Astrocyte (in vitro differentiated cells and primary cell): ENCODE measurements around the gene HYDIN. TPM values are rescaled to one million over a fixed set of nuclear protein-coding genes. Genes with fewer than 3 reads are reported as not detected.
"Not testable (repeated sequence)": the region's sequence is repeated elsewhere in the genome, so short reads cannot be mapped to it uniquely, and the experiment has no call there.

Experiments
- DNase-seq: peaks from one replicate; pipeline ENCODE4 v3.0.0-alpha.2; 2010; ENCODE audit warnings: low read depth
- FAIRE-seq: peaks from 2 replicates; lab custom pipeline; 2011; peaks lifted over from hg19 to GRCh38; lab: Jason Lieb, UNC
- H2AFZ ChIP-seq: 2 replicates; pipeline ENCODE4 v1.6.0; 2012; ENCODE audit warnings: low read depth, low read length, inconsistent platforms
- H3K27ac ChIP-seq: 2 replicates; pipeline ENCODE4 v1.5.1; 2011; ENCODE audit warnings: low read depth, low read length, inconsistent platforms
- H3K27me3 ChIP-seq: 2 replicates; pipeline ENCODE4 v1.6.0; 2011; ENCODE audit warnings: low read length, inconsistent platforms; ENCODE audit not compliant: insufficient read depth
- H3K36me3 ChIP-seq: 2 replicates; pipeline ENCODE4 v1.5.1; 2011; ENCODE audit warnings: low read length, inconsistent platforms; ENCODE audit not compliant: insufficient read depth
- H3K4me1 ChIP-seq: 2 replicates; pipeline ENCODE4 v1.5.1; 2011; ENCODE audit warnings: low read length, inconsistent platforms; ENCODE audit not compliant: insufficient read depth
- H3K4me2 ChIP-seq: 2 replicates; pipeline ENCODE4 v1.6.0; 2012; ENCODE audit warnings: low read length, inconsistent platforms
- H3K4me3 ChIP-seq: 2 replicates; pipeline ENCODE4 v1.5.1; 2011; ENCODE audit warnings: low read depth, mild to moderate bottlenecking, low read length, inconsistent platforms; ENCODE audit not compliant: insufficient read depth
- H3K79me2 ChIP-seq: 2 replicates; pipeline ENCODE4 v1.6.0; 2012; ENCODE audit warnings: mild to moderate bottlenecking, low read length, inconsistent platforms; ENCODE audit not compliant: insufficient read depth
- H3K9ac ChIP-seq: 2 replicates; pipeline ENCODE4 v1.6.0; 2012; ENCODE audit warnings: mild to moderate bottlenecking, low read length, inconsistent platforms
- H3K9me3 ChIP-seq: 2 replicates; pipeline ENCODE4 v1.5.1; 2012; ENCODE audit warnings: low read depth, mild to moderate bottlenecking, low read length, inconsistent platforms; ENCODE audit not compliant: insufficient read depth
- H4K20me1 ChIP-seq: 2 replicates; pipeline ENCODE4 v1.6.0; 2012; ENCODE audit warnings: low read length, inconsistent platforms; ENCODE audit not compliant: insufficient read depth
- H3K27ac Mint-ChIP-seq: one replicate; pipeline ENCODE4 v1.8.0; 2021; ENCODE audit warnings: mild to moderate bottlenecking, mixed read lengths; ENCODE audit not compliant: unreplicated experiment
- H3K27me3 Mint-ChIP-seq: one replicate; pipeline ENCODE4 v1.8.0; 2021; ENCODE audit warnings: low read depth, mixed read lengths; ENCODE audit not compliant: unreplicated experiment
- H3K36me3 Mint-ChIP-seq: one replicate; pipeline ENCODE4 v1.8.0; 2021; ENCODE audit warnings: low read depth, mixed read lengths; ENCODE audit not compliant: unreplicated experiment
- H3K4me1 Mint-ChIP-seq: one replicate; pipeline ENCODE4 v1.8.0; 2021; ENCODE audit warnings: low read depth, mixed read lengths; ENCODE audit not compliant: unreplicated experiment
- H3K4me3 Mint-ChIP-seq: one replicate; pipeline ENCODE4 v1.8.0; 2021; ENCODE audit warnings: mild to moderate bottlenecking, moderate library complexity, mixed read lengths; ENCODE audit not compliant: unreplicated experiment
- H3K9me3 Mint-ChIP-seq: one replicate; pipeline ENCODE4 v1.8.0; 2021; ENCODE audit warnings: mild to moderate bottlenecking, mixed read lengths; ENCODE audit not compliant: unreplicated experiment
- total RNA-seq: library from RNA; stranded (reverse); gene quantifications from 2 replicates; pipeline ENCODE4 v1.2.1, GENCODE V29; 2021

The HYDIN gene
- total RNA-seq, 1 donor from 2014 or later = 1.4 TPM

- FAIRE-seq, H4K20me1 ChIP-seq: not testable (repeated sequence)
Measured at GRCh38 chr16:70939690-70940359, 290.7 kb downstream of the HYDIN start.

GRCh38 chr16:70936781-70937525, 293.6 kb downstream of the HYDIN start:
- not testable (repeated sequence) for H3K27ac ChIP-seq, H3K36me3 Mint-ChIP-seq, H3K9ac ChIP-seq, H3K4me2 ChIP-seq, H3K4me3 ChIP-seq, H3K9me3 ChIP-seq, H4K20me1 ChIP-seq, H3K9me3 Mint-ChIP-seq, H3K36me3 ChIP-seq, H3K79me2 ChIP-seq, H3K4me1 ChIP-seq, FAIRE-seq, H3K4me1 Mint-ChIP-seq, H3K27me3 Mint-ChIP-seq, H3K27me3 ChIP-seq, H2AFZ ChIP-seq, H3K4me3 Mint-ChIP-seq, H3K27ac Mint-ChIP-seq
- peak; percentile 23 for DNase-seq

More at GRCh38 chr16:70939690-70940359, 290.7 kb downstream of the HYDIN start:
- not testable (repeated sequence) for H3K9ac ChIP-seq, H3K27me3 ChIP-seq, H3K4me2 ChIP-seq, H3K27me3 Mint-ChIP-seq, H3K4me3 ChIP-seq, H3K4me1 ChIP-seq, H3K9me3 Mint-ChIP-seq, H2AFZ ChIP-seq, H3K4me1 Mint-ChIP-seq, H3K4me3 Mint-ChIP-seq, H3K36me3 Mint-ChIP-seq, DNase-seq, H3K9me3 ChIP-seq, H3K27ac Mint-ChIP-seq, H3K79me2 ChIP-seq, H3K27ac ChIP-seq, H3K36me3 ChIP-seq

GRCh38 chr16:70935325-70935724, 295.2 kb downstream of the HYDIN start:
- not testable (repeated sequence) for H3K9ac ChIP-seq, H3K27me3 Mint-ChIP-seq, H3K4me1 ChIP-seq, DNase-seq, H3K27ac Mint-ChIP-seq, H3K27me3 ChIP-seq, H3K9me3 ChIP-seq, FAIRE-seq, H3K79me2 ChIP-seq, H3K27ac ChIP-seq, H3K4me2 ChIP-seq, H2AFZ ChIP-seq, H3K4me3 Mint-ChIP-seq, H3K9me3 Mint-ChIP-seq, H4K20me1 ChIP-seq, H3K4me3 ChIP-seq, H3K36me3 ChIP-seq, H3K36me3 Mint-ChIP-seq, H3K4me1 Mint-ChIP-seq

GRCh38 chr16:70933746-70934145, 296.8 kb downstream of the HYDIN start:
- H3K4me3 Mint-ChIP-seq = not testable (repeated sequence)

GRCh38 chr16:70930757-70931156, 299.8 kb downstream of the HYDIN start:
- not testable (repeated sequence) for H3K4me3 ChIP-seq, H3K4me2 ChIP-seq, H4K20me1 ChIP-seq, H2AFZ ChIP-seq, H3K4me1 ChIP-seq, H3K79me2 ChIP-seq, FAIRE-seq, H3K27ac ChIP-seq, H3K27me3 Mint-ChIP-seq, H3K4me1 Mint-ChIP-seq, H3K9me3 ChIP-seq, H3K36me3 Mint-ChIP-seq, H3K27ac Mint-ChIP-seq, H3K9ac ChIP-seq, H3K36me3 ChIP-seq, DNase-seq, H3K4me3 Mint-ChIP-seq, H3K27me3 ChIP-seq, H3K9me3 Mint-ChIP-seq

More at GRCh38 chr16:70933746-70934145, 296.8 kb downstream of the HYDIN start:
- not testable (repeated sequence) for H3K27ac ChIP-seq, H3K4me2 ChIP-seq, H3K4me3 ChIP-seq, H3K79me2 ChIP-seq, H3K36me3 Mint-ChIP-seq, H3K9me3 ChIP-seq, H3K9ac ChIP-seq, H3K9me3 Mint-ChIP-seq, H3K36me3 ChIP-seq, H3K27me3 Mint-ChIP-seq, H3K27ac Mint-ChIP-seq, DNase-seq, FAIRE-seq, H4K20me1 ChIP-seq, H3K4me1 Mint-ChIP-seq, H3K4me1 ChIP-seq, H2AFZ ChIP-seq, H3K27me3 ChIP-seq

- H3K4me2 ChIP-seq, FAIRE-seq, H3K9ac ChIP-seq, H3K9me3 ChIP-seq, H3K4me3 ChIP-seq, H3K9me3 Mint-ChIP-seq, H3K27me3 ChIP-seq, H3K27ac Mint-ChIP-seq, H3K4me3 Mint-ChIP-seq, H3K36me3 ChIP-seq, H4K20me1 ChIP-seq, H3K4me1 Mint-ChIP-seq, H3K27me3 Mint-ChIP-seq, H3K27ac ChIP-seq, H3K4me1 ChIP-seq, H2AFZ ChIP-seq, H3K79me2 ChIP-seq, H3K36me3 Mint-ChIP-seq: not testable (repeated sequence)
- DNase-seq = peak; percentile 4
Measured at GRCh38 chr16:70922164-70922563, 308.4 kb downstream of the HYDIN start.
